HG02759 (cell line): ENCODE measurements around the gene AIF1L.

Source experiments
- ATAC-seq: cut with Tn5 transposase; IDR thresholded peaks from one replicate; pipeline ENCODE4 v1.9.1; 2021; ENCODE audit warnings: mild to moderate bottlenecking, moderate library complexity; ENCODE audit not compliant: unreplicated experiment

Gene AIF1L

DNA sequence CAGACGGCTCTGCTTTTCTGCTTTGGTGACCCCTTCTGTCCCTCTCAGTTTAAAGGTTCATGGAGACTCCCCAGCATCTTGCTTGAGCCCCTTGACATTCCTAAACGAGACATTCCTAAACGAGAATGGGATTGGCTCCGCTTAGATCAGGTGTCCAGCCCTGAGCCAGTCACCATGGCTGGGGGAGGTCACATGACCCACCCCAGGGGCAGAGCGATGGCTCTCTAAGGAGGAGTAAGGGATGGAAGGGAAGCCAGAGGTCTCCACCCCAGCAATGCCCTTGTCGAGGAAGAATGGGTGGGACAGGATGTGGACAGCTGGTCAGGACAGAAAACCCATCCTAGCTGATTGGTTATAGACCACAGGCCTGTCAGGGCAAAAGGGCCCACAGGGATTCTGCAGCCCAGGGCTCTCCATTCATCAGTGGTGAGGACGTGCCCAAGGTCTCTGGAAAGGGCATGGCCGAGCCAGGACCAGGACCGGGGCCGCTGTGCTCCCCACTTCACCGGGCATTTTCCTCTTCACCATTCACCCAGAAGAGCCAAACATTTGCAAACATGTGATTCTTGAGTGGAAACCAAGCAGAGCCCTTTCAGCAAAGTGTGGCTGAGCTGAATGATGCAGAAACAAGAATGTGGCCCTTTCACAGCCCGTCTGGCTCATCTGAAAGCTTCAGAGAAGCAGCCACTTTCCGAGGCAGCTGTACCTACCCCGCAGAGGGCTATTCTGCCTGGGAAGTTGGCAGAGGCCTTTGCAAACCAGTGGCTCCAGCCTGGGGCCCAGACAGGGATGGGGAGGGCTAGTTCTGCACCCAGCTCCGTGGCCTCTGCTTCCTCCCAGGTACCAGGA is 19.8 kb upstream of the AIF1L start:
- ATAC-seq: no peak

DNA sequence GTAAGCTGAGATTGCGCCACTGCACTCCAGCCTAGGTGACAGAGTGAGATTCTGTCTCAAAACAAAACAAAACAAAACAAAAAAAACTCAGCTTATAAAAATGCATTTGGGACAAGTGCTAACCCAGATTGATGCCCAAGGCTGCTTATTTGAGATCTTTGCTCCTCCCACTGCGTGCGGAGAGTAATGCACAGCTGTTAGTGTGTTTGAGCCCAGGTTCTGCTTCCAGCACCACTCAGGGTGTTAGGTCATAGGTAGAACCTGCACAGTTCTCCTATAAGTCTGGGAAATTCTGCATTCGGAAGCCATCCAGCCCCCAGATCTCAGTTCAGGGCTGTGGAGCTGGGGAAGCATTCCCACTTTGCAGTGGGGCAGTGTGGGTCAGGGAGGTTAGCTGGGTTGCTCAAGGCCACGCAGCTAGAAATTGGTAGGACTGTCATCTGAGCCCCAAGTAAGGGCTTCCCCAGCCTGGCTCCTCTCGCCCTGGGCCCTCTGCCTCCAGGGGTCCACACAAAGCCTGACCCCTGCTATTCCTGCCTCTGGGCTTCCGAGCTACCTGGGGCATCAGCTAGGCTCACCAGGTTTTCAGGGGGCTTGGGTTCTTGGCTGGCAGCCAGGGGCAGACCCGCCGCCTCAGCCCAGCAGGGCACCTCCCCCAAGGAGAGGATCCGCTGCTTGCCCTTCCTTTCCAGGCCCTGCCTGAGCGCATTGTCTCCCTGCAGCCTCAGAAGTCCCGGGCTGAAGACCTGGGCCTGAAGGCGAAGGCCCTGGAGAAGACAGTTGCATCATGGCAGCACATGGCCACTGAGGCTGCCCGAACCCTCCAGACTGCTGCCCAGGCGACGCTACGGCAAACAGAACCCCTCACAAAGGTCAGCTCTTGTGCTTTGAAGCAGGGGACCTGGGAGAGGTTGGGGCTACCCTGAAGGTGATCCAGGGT is 17.6 kb upstream of the AIF1L start:
- ATAC-seq: no peak

DNA sequence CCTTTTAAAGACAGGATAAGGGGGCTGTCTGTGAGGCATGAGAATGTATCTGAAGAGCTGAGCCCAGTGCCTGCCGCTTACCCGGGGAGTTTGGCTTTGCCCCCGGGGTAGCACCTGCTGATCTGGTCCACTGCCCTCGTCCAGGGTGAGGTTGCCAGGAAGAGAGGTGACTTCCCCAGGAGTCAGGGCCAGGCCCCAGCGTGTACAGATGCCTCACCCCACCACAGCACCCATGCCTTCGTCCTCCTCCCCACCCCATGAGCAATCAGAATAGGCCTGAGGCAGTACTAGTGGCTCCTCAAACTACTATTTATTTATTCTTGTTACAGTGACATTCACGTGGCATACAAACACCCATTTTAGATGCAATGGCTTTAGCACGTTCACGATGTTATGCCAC is 15.7 kb upstream of the AIF1L start:
- ATAC-seq: no peak

DNA sequence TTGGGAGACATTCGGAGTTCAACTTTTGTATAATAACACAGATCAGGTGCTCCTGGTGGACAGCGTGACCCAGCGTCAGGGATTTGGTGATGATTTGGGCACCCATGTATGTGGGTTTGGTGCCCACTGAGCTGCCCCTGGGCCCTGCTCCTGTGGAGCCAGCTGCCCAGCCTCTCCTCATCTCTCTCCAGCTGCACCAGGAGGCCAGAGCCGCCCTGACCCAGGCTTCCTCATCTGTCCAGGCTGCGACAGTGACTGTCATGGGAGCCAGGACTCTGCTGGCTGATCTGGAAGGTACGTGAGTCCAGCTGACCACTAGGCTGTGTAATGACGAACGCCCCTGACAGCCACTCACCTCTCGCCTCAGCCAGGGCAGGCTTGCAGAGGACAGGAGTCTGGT is 14.5 kb upstream of the AIF1L start:
- no peak for ATAC-seq

DNA sequence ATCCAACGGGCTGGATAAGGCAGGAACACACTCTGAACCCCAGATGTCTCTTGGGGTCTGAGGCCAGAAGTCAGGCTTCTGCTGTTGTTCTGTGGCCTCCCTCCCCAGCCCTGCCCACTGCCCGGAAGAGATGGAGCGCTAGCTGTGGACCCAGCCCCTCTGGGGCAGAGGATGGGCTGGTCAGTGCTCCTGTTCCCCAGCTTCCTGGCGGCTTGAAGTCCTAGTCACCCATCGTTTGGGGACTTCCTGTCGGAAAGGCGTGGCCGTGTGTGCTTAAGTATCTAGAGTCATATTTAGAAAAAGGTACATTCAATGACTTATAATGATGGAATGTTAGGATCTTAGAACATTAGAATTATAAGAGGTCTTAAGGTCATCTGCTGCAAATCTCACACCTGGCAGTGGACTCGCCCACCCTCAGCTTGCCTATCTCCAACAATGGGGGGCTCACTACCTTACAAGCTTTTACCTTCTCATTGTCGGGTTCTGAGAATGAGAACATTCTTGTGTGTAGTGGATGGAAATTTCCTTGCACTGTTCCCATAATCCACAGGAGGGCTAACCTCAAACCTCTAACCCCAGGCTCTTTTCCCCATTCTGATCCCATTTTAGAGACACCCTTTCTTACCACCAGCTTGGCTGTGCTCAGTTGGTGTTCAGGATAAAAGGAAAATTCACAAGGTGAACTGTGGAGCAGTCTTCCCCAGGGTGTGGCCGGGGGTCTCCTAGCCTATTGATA is 13.4 kb upstream of the AIF1L start:
- ATAC-seq: no peak

DNA sequence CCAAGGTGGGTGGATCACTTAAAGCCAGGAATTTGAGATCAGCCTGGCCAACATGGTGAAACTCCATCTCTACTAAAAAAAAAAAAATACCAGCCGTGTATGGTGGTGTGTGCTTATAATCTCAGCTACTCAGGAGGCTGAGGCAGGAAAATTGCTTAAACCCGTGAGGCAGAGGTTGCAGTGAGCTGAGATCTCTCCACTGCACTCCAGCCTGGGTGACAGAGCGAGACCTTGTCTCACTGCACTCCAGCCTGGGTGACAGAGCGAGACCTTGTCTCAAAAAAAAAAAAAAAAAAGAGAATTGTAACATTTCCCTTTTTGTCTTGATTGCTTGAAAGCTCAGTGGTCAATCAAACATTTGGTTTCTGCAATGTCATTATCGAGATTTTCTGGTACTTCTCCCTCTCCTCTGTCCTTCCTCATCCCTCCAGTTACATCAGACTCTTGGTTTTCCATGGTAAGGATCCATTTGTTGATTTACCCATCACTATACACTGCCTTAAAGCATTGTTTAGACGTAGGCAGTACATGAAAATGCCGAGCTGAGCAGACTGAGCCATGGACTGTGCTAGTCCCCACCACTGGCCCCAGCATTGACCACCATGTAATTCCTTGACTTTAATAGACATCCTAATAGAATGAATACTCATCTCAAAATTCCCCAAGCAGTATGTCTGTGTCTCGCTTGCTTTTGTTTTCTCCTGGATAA is 11.5 kb upstream of the AIF1L start:
- ATAC-seq: no peak

DNA sequence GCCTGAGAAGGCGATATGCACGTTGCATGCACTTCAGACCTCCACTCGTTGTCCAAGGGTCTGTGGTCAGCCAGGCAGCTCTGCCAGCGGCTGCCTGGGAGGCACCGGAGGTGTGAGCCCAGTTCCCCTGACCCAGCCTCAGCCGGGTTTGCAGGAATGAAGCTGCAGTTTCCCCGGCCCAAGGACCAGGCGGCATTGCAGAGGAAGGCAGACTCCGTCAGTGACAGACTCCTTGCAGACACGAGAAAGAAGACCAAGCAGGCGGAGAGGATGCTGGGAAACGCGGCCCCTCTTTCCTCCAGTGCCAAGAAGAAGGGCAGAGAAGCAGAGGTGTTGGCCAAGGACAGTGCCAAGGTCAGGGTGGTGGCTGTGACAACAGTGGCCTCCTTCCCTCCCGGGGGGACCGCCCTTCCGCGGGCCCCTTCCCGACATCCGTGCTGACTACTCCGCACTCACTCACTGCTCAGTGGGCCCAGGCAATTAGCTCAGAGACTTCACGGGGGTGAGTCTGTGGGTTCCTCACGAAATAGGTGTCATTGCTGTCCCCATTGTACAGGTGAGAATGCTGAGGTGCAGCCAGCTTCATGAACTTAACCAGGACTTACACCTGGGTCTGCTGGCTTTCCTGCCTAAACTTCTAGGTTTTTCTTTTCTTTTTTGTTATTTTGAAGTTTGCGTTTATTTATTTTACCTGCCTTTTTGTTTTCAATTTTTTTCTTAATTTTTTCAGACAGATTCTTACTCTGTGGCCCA is 10.8 kb upstream of the AIF1L start:
- ATAC-seq: no peak

DNA sequence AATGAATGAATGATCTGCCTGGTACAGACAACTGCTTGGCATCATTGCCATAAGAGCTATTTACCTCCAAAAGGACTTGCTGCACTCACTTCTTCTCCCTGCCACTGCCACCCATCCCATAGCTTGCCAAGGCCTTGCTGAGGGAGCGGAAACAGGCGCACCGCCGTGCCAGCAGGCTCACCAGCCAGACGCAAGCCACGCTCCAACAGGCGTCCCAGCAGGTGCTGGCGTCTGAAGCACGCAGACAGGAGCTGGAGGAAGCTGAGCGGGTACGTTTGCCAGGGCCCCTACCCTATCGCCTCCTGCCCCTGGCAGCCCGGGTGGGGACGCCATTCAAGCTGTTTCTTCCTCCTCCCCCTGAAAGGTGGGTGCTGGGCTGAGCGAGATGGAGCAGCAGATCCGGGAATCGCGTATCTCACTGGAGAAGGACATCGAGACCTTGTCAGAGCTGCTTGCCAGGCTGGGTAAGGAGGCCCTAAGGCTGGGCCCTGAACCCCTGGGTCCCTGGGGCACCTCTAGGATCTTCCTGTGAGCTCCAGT is 8.9 kb upstream of the AIF1L start:
- no peak for ATAC-seq

DNA sequence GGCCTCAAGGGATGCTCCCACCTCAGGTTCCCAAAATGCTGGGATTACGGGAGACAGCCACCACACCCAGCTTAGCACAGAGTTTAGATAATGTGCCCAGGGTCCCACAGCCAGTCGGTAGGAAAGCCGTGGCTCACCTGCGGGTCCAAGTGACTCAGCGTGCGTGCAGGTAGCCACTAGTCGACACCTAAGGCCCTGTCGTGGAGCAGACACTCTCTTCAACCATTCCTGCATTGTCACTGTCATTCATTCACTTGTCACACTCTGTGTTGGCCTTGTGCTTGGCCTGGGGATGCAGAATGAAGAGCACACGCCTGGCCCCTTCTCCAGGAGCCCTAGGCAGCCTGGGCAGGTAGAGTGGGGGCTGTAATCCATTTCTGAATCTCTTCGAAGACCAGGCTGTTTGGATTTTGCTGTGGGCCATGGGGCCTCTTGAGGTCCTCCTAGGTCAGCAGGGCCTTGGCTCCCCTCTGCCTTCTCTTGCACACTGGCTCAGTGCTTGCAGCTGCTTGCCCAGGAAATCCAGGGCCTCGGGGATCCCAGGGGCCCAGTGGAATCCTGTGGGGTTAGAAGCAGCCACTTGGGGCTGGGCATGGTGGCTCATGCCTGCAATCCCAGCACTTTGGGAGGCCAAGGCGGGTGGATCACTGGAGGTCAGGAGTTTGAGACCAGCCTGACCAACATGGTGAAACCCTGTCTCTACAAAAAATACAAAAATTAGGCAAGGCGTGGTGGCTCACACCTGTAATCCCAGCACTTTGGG is 6.1 kb upstream of the AIF1L start:
- ATAC-seq: no peak

DNA sequence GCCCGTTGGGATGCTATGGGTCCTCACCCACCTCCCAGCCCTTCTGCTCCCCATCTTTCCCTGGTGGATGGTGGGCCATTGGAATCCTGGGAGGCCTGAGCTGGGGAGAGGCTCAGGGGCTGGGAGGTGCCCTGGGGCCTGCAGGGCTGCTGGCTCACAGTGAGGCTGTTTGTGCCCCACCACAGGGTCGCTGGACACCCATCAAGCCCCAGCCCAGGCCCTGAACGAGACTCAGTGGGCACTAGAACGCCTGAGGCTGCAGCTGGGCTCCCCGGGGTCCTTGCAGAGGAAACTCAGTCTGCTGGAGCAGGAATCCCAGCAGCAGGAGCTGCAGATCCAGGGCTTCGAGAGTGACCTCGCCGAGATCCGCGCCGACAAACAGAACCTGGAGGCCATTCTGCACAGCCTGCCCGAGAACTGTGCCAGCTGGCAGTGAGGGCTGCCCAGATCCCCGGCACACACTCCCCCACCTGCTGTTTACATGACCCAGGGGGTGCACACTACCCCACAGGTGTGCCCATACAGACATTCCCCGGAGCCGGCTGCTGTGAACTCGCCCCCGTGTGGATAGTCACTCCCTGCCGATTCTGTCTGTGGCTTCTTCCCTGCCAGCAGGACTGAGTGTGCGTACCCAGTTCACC is 4.9 kb upstream of the AIF1L start:
- ATAC-seq: no peak

DNA sequence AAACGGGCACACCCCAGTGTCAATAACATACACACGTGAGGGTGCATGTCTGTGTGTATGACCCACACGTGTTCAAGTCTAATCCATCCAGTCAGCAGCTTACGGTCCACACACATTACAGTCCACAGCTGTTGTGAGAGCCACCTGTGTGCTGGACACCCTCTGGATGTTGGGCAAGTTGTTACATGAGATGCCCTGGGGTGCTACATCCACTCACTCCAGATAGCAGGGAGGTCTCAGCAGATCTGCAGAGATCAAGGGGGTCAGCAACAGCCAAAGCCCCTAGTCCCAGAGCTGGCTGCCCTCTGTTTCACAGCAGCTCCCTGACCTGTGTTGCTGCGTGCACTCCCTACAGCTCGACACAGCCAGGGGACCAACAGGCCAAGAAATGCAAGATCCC is 4.3 kb upstream of the AIF1L start:
- no peak for ATAC-seq

DNA sequence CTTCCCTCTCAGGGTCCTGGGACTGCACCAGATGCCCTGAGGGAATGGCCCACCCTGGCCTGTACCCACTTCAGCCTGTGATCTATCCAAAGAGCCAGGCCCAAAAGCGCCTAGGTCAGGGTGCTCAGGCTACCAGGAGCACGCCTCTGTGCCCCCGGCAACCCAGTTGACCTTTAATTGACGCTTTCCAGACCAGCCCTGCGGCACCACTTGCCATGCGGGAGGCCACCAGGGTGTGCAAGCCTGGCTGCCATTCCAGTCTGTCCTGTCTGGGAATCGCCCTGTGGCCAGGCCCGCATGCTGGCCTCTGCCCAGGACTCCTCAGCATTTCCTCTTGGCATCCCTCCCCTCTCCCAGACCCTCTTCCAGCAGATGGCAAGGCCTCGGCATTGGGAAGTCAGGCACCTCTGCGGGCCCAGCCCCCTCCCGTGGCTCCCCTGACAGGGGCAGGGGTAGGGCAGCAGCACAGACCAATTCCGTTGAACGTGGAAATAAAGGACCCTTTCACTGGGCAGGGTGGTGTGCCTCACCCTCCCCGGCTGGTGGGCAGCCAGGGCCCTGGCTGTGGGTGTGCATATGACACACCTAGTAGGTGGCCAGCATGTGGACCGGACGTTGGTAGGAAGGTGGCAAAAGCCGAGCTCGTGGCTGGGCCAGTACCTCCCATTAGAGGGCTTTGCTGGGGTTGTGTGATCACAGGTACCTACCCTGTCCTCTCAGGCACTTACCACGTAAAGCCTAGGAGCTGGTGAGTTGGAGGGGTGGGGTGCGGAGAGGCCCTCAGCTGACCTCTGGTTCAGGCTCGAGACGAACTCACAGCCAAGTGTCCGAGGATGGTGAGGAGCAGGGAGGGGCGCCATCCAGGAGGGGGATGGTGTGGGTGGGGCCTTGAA is 3.5 kb upstream of the AIF1L start:
- no peak for ATAC-seq

DNA sequence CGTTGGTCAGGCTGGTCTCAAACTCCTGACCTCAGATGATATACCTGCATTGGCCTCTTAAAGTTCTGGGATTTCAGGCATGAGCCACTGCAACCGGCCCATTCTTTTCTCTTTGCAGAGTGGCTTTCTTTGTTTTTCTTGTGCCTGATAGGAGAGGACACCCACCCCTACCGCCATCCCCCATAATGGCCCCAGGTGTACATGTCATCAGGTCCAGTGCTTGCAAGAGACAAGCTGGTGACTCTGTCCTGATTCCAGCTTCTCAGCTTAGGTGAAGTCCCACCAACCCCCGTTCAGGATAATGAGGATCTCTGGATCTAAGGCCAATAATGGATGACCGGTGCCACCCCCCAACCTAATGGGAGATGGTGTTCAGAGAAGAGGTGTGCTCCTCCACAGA is 2.3 kb upstream of the AIF1L start:
- ATAC-seq: no peak

DNA sequence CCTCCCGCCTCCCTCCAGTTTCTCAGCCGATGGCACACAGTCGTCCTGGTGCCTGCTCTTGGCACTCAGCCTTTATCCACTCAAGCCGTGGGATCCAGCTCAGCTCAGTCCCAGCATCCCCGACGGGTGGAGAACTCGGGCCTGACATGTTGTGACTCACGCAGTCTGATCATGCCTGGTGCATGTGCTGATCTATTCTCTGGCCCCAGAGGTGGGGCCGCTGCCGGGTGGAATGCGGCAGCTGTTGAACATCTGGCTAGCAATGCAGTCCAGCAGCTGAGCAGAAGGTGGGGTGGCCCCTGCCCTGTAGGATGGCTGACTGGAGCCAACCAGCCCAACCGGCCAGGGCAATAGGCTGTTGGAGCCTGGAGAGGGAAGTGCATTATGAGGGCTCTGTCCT is 1.7 kb upstream of the AIF1L start:
- no peak for ATAC-seq

DNA sequence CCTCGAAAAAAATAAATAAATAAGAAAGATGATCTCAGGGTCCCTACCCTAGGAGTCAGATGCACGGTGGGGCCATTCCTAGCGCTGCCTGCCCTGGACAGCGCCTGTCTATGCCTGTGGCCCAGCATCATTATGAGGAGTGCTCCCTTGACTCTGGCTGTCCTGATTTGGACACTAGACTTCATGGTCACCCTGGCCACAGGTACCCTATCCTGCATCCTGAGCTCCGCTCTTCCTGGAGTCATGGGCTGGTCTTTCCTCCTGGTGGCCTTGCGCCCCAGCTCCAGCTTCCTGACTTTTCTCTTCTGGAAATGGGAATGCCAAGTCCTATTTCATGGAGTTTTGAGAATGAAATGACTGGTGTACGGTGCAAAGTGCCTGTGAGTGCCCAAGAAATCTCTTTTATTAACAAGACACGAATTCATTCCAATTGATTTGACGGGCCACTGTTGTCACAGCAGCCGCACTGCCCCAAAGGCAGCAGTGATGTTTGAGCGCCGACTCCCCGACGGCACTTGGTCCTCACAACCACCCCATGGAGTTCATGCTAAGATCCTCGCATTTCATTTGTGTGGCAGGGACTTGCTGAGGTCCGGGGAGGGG is 564 bp upstream of the AIF1L start:
- no peak for ATAC-seq

DNA sequence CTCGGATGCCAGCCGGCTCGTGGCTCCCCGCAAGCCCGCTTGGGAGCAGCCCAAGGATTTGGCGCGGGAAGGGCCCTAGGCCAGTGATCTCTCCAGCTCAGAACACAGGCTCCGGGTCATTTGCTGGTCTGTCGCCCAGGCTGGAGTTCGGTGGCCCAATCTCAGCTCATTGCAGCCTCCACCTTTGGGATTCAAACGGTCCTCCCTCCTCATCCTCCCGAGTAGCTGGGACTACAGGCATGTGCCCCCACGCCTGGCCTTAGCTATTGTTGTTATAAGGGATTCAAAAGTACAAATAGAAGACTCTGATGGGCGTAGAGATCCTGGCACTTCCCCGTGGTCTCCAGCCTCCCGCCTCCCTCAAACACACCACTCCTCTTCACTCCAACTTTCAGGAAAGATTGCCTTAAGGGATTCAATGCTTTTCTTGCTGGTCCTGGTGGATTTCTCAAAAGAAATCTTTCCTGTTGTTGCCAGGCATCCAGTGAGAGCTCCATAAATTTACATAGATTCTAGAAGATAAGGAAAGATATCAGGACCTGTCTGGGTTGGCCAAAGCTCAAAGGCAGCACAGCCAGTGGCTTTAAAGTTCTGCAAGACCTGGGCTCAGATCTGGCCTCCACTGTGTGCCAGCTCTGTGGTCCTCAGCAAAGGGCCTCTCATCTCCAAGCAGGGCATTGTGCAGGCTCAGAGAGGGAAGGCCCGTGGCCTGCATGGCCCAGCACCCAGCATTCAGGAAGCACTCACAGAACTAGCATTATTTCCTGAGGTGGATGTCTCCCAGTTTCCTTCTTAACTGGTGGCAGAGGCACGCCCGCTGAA is 1.0 kb downstream of the AIF1L start:
- no peak for ATAC-seq
